Uterus (tissue), 2 donors: Measurements from ENCODE around the gene NATD1.

Experiments used
- CTCF ChIP-seq, 4 experiments: fragments of 200-600 bp in 2 of 4; fragments of 450-650 bp in 2 of 4; sonication (generic) in 2 of 4; IDR thresholded peaks; one replicate each; pipeline ENCODE4 v1.5.1; 2016 to 2019; ENCODE audit warnings: antibody characterized with exemption in 4 of 4, mild to moderate bottlenecking in 2 of 4, moderate library complexity in 1 of 4
- POLR2A ChIP-seq, 2 donors: fragments of 450-650 bp; IDR thresholded peaks; one replicate each; pipeline ENCODE4 v1.6.1; 2016; ENCODE audit warnings: antibody characterized with exemption in 2 of 2, mild to moderate bottlenecking in 1 of 2, moderate library complexity in 1 of 2

DNA sequence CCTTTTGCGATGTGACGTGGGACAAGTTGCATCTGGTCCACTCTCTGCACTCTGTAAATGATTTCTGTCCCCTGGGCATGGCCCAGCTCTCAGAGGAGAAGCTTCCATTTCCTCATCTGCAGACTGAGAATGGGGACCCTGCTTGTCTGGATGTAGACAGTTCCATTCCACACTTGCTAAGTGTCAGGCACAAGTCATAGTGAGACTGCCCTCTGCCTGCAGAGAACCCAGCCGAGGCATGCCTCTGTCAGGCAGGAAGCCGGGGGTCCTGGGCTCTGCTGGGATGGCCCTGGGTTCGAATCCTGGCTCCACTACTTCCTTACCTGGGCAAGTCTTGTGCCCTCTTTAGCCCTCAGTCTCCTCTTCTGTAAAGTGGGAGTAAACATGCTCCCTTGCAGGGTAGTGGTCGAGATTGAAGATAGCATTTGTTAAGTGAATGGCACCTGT is 35.4 kb upstream of the NATD1 start:
- TF ChIP-seq CTCF (IDR thresholded peaks at IDR 0.05): no peak
- TF ChIP-seq POLR2A (IDR thresholded peaks at IDR 0.05): no peak
